KMS-11 (cell line): ENCODE data around the gene C11orf86.

Source experiments
- H2AFZ ChIP-seq: fragments of 200-600 bp; sonication (generic); 2 replicates; pipeline ENCODE4 v1.6.1; 2016; ENCODE audit warnings: antibody characterized with exemption, mixed run types, low read depth
- H3K27ac ChIP-seq: fragments of 200-600 bp; sonication (generic); 2 replicates; pipeline ENCODE4 v1.6.1; 2016; ENCODE audit warnings: mild to moderate bottlenecking, mixed run types
- H3K27me3 ChIP-seq: fragments of 200-600 bp; sonication (generic); 2 replicates; pipeline ENCODE4 v1.6.1; 2017; ENCODE audit warnings: mild to moderate bottlenecking, low read depth, mixed run types, moderate library complexity; ENCODE audit not compliant: insufficient read depth
- H3K36me3 ChIP-seq: fragments of 200-600 bp; sonication (generic); 2 replicates; pipeline ENCODE4 v1.6.1; 2017; ENCODE audit warnings: mild to moderate bottlenecking, mixed run types; ENCODE audit not compliant: insufficient read depth
- H3K4me1 ChIP-seq: fragments of 200-600 bp; sonication (generic); 2 replicates; pipeline ENCODE4 v1.6.1; 2016; ENCODE audit warnings: mild to moderate bottlenecking, low read depth, mixed run types; ENCODE audit not compliant: poor library complexity, severe bottlenecking
- H3K4me2 ChIP-seq: fragments of 200-600 bp; sonication (generic); 2 replicates; pipeline ENCODE4 v1.7.0; 2016; ENCODE audit warnings: mild to moderate bottlenecking, mixed run types
- H3K4me3 ChIP-seq: fragments of 200-600 bp; sonication (generic); IDR thresholded peaks from 2 replicates; pipeline ENCODE4 v1.6.1; 2017; ENCODE audit warnings: low read depth, low read length, mixed read lengths; ENCODE audit not compliant: insufficient read depth
- H3K79me2 ChIP-seq: fragments of 200-600 bp; sonication (generic); 2 replicates; pipeline ENCODE4 v1.6.1; 2016; ENCODE audit warnings: low read depth, mixed run types; ENCODE audit not compliant: insufficient read depth
- H3K9ac ChIP-seq: fragments of 200-600 bp; sonication (generic); 2 replicates; pipeline ENCODE4 v1.6.1; 2016; ENCODE audit warnings: mild to moderate bottlenecking, mixed run types
- H4K20me1 ChIP-seq: fragments of 200-600 bp; sonication (generic); 2 replicates; pipeline ENCODE4 v1.6.1; 2016; ENCODE audit warnings: mild to moderate bottlenecking, mixed run types; ENCODE audit not compliant: insufficient read depth
- CTCF ChIP-seq: fragments of 200-600 bp; sonication (generic); conservative IDR thresholded peaks from 2 replicates; pipeline ENCODE4 v1.6.1; 2017; ENCODE audit warnings: low read depth, mild to moderate bottlenecking, antibody characterized with exemption, low read length, moderate library complexity, mixed read lengths

Gene C11orf86

GRCh38 chr11:67010296-67010905 is 35.3 kb downstream of the C11orf86 start:
- Histone ChIP-seq H3K27me3 (no peaks in the 10 kb centered on the region), H2AFZ (no peak overlapping the region), H3K4me3 (no peak overlapping the region), H3K4me1 (no peaks in the 10 kb centered on the region), H3K27ac (no peak overlapping the region), H3K4me2 (no peak overlapping the region), H3K36me3 (no peaks in the 10 kb centered on the region), H3K79me2 (no peaks in the 10 kb centered on the region), H4K20me1 (no peaks in the 10 kb centered on the region), H3K9ac (no peak overlapping the region)
- no peak for TF ChIP-seq CTCF

GRCh38 chr11:67013511-67014045 is 38.5 kb downstream of the C11orf86 start:
- Histone ChIP-seq H4K20me1 (no peaks in the 10 kb centered on the region), H3K4me2 (no peak overlapping the region), H3K27me3 (no peaks in the 10 kb centered on the region), H3K4me1 (no peaks in the 10 kb centered on the region), H2AFZ (no peak overlapping the region), H3K4me3 (no peak overlapping the region), H3K27ac (no peak overlapping the region), H3K79me2 (no peaks in the 10 kb centered on the region), H3K9ac (no peak overlapping the region), H3K36me3 (no peaks in the 10 kb centered on the region)
- TF ChIP-seq CTCF = no peak

GRCh38 chr11:67014343-67014742 is 39.2 kb downstream of the C11orf86 start:
- Histone ChIP-seq H3K4me1 (no peaks in the 10 kb centered on the region), H3K4me3 (no peak overlapping the region), H4K20me1 (no peaks in the 10 kb centered on the region), H3K27ac (no peak overlapping the region), H3K27me3 (no peaks in the 10 kb centered on the region), H3K36me3 (no peaks in the 10 kb centered on the region), H3K4me2 (no peak overlapping the region), H3K9ac (no peak overlapping the region), H3K79me2 (no peaks in the 10 kb centered on the region), H2AFZ (no peak overlapping the region)
- TF ChIP-seq CTCF = no peak

- Histone ChIP-seq H3K4me2 (no peak overlapping the region), H3K27me3 (no peaks in the 10 kb centered on the region), H3K4me1 (no peaks in the 10 kb centered on the region), H3K27ac (no peak overlapping the region), H4K20me1 (no peaks in the 10 kb centered on the region), H3K79me2 (no peaks in the 10 kb centered on the region), H3K9ac (no peak overlapping the region), H3K36me3 (no peaks in the 10 kb centered on the region), H3K4me3 (no peak overlapping the region), H2AFZ (no peak overlapping the region)
- TF ChIP-seq CTCF = no peak
Measured at GRCh38 chr11:67015048-67015447, 39.9 kb downstream of the C11orf86 start.
